ENCODE data around the gene NEDD8. TPM values are rescaled to one million over a fixed set of nuclear protein-coding genes. Genes with fewer than 3 reads are reported as not detected.

NEDD8 gene
- total RNA-seq, 1 donor from 2014 or later, result 191 TPM

- no peaks in the 10 kb centered on the region for H3K27me3 Mint-ChIP-seq (ENCODE audit: low read depth)
- DNase-seq (ENCODE audit: low read depth, low spot score), result no peak
- peaks cover 25% of the 10 kb centered on the region for H3K4me1 Mint-ChIP-seq
- no peaks in the 10 kb centered on the region for H3K9me3 Mint-ChIP-seq
- peak overlapping the region; percentile 89 for H3K27ac Mint-ChIP-seq (ENCODE audit: unreplicated experiment)
- no peak for TF ChIP-seq CTCF (conservative IDR thresholded peaks at IDR 0.05)
- peaks cover 7% of the 10 kb centered on the region for H3K36me3 Mint-ChIP-seq (ENCODE audit: low read depth)
- peak overlapping the region; percentile 92 for H3K4me3 Mint-ChIP-seq
These were observed 59.8 kb downstream of the NEDD8 start for GRCh38 chr14:24172261-24172860.

- Mint-ChIP-seq H3K27me3 (ENCODE audit: low read depth) (no peaks in the 10 kb centered on the region), H3K27ac (ENCODE audit: unreplicated experiment) (peak within 1 kb of the TSS; percentile 89), H3K4me1 (peaks cover 25% of the 10 kb centered on the region), H3K4me3 (peak within 1 kb of the TSS; percentile 92), H3K36me3 (ENCODE audit: low read depth) (peaks cover 7% of the 10 kb centered on the region), H3K9me3 (no peaks in the 10 kb centered on the region)
- peak; percentile 94 for DNase-seq (ENCODE audit: low read depth, low spot score)
- no peak for TF ChIP-seq CTCF (conservative IDR thresholded peaks at IDR 0.05)
These were observed 60.5 kb downstream of the NEDD8 start, which contains the start of gene REC8 for GRCh38 chr14:24171422-24172260. TSS of gene REC8 (plus strand) at chr14:24172080. CDS start at chr14:24172553, 473 bp downstream.

- no peak overlapping the region for H3K4me3 Mint-ChIP-seq
- peaks cover 9% of the 10 kb centered on the region for H3K4me1 Mint-ChIP-seq
- no peaks in the 10 kb centered on the region for H3K9me3 Mint-ChIP-seq
- no peak overlapping the region for H3K27ac Mint-ChIP-seq (ENCODE audit: unreplicated experiment)
- no peak for TF ChIP-seq CTCF (conservative IDR thresholded peaks at IDR 0.05)
- H3K27me3 Mint-ChIP-seq (ENCODE audit: low read depth), result no peaks in the 10 kb centered on the region
- DNase-seq (ENCODE audit: low read depth, low spot score), result no peak
- H3K36me3 Mint-ChIP-seq (ENCODE audit: low read depth), result peaks cover 3% of the 10 kb centered on the region
These were observed 64.6 kb downstream of the NEDD8 start for GRCh38 chr14:24167469-24168114.

Other genes with a start within 250 kb of the NEDD8 start
- 15.1 and 17.1 TPM in 2 replicates for gene DHRS4L2, start 243.4 kb downstream of the NEDD8 start, total RNA-seq
- gene CARMIL3, start 180.4 kb downstream of the NEDD8 start, total RNA-seq, result 9.3 and 9.4 TPM in 2 replicates
- not detected in 2 replicates for gene CPNE6, start 160.8 kb downstream of the NEDD8 start, total RNA-seq
- 26.1 and 26.7 TPM in 2 replicates for gene PCK2, start 138.1 kb downstream of the NEDD8 start, total RNA-seq
- gene DCAF11, start 117.6 kb downstream of the NEDD8 start, total RNA-seq, result 52.5 and 53.9 TPM in 2 replicates
- gene NRL, start 117.4 kb downstream of the NEDD8 start, total RNA-seq, result 1.2 and 2.3 TPM in 2 replicates
- gene FITM1, start 101.7 kb downstream of the NEDD8 start, total RNA-seq, result 0.42 and 0.66 TPM in 2 replicates
- gene PSME1, start 96.2 kb downstream of the NEDD8 start, total RNA-seq, result 81.4 and 88.5 TPM in 2 replicates
- 28.3 and 30.3 TPM in 2 replicates for gene EMC9, start 90.8 kb downstream of the NEDD8 start, total RNA-seq
- gene PSME2, start 85.8 kb downstream of the NEDD8 start, total RNA-seq, result 125 and 131 TPM in 2 replicates
- 65.5 and 82.2 TPM in 2 replicates for gene RNF31, start 84.9 kb downstream of the NEDD8 start, total RNA-seq
- gene IRF9, start 71.1 kb downstream of the NEDD8 start, total RNA-seq, result 22.9 and 23.0 TPM in 2 replicates
- 160 and 163 TPM in 2 replicates for gene REC8, start 60.3 kb downstream of the NEDD8 start, total RNA-seq
- 88.3 and 88.7 TPM in 2 replicates for gene IPO4, start 43.6 kb downstream of the NEDD8 start, total RNA-seq
- 45.6 and 47.4 TPM in 2 replicates for gene TM9SF1, start 36.9 kb downstream of the NEDD8 start, total RNA-seq
- 0.47 and 0.48 TPM in 2 replicates for gene TSSK4, start 26.7 kb downstream of the NEDD8 start, total RNA-seq
- gene CHMP4A, start 18.9 kb downstream of the NEDD8 start, total RNA-seq, result 42.2 and 44.7 TPM in 2 replicates
- 19.0 and 25.9 TPM in 2 replicates for gene MDP1, start 16.3 kb downstream of the NEDD8 start, total RNA-seq
- 64.0 and 66.2 TPM in 2 replicates for gene GMPR2, start 562 bp upstream of the NEDD8 start, total RNA-seq
- gene TINF2, start 10.3 kb upstream of the NEDD8 start, total RNA-seq, result 63.4 and 66.7 TPM in 2 replicates
- gene TGM1, start 30.8 kb upstream of the NEDD8 start, total RNA-seq, result 4.5 and 6.4 TPM in 2 replicates
- gene RABGGTA, start 39.2 kb upstream of the NEDD8 start, total RNA-seq, result 22.8 and 25.4 TPM in 2 replicates
- 17.2 and 19.1 TPM in 2 replicates for gene DHRS1, start 67.4 kb upstream of the NEDD8 start, total RNA-seq
- gene NOP9, start 67.5 kb upstream of the NEDD8 start, total RNA-seq, result 34.5 and 34.8 TPM in 2 replicates
- not detected in 2 replicates for gene CIDEB, start 75.6 kb upstream of the NEDD8 start, total RNA-seq
- 7.9 and 9.4 TPM in 2 replicates for gene LTB4R2, start 77.8 kb upstream of the NEDD8 start, total RNA-seq
- 4.7 and 5.3 TPM in 2 replicates for gene LTB4R, start 79.1 kb upstream of the NEDD8 start, total RNA-seq
- 0.49 TPM in 1 of 2 replicates, not detected in the other for gene ADCY4, start 102.7 kb upstream of the NEDD8 start, total RNA-seq
- gene RIPK3, start 107.6 kb upstream of the NEDD8 start, total RNA-seq, result not detected in 2 replicates
- 44.3 and 47.8 TPM in 2 replicates for gene NFATC4, start 135.8 kb upstream of the NEDD8 start, total RNA-seq
- 10.3 and 10.4 TPM in 2 replicates for gene NYNRIN, start 166.6 kb upstream of the NEDD8 start, total RNA-seq
- gene CBLN3, start 197.3 kb upstream of the NEDD8 start, total RNA-seq, result 0.86 and 1.0 TPM in 2 replicates
- gene KHNYN, start 197.6 kb upstream of the NEDD8 start, total RNA-seq, result 49.3 and 52.3 TPM in 2 replicates
- gene SDR39U1, start 210.4 kb upstream of the NEDD8 start, total RNA-seq, result 64.6 and 76.7 TPM in 2 replicates